Naive thymus-derived CD8-positive, alpha-beta T cell (primary cell): ENCODE measurements around the gene RPS27L. TPM values are rescaled to one million over a fixed set of nuclear protein-coding genes. Genes with fewer than 3 reads are reported as not detected.

Experiments used
- ATAC-seq, 2 donors: fragments of 150-1000 bp; cut with Tn5 transposase in 1 of 2; sonication (Bioruptor Pico), chemical (Tn5 transposase) in 1 of 2; 1 replicate in 1 of 2; 2 replicates in 1 of 2; pipeline ENCODE4 v1.10.0; 2021; ENCODE audit warnings: mild to moderate bottlenecking in 2 of 2, moderate library complexity in 2 of 2
- POLR2A ChIA-PET: fragments of 350-600 bp; sonication (Branson Sonifier 250); formaldehyde crosslinking; loops from one replicate; lab custom pipeline; 2021; ENCODE audit warnings: antibody characterized with exemption; lab: Charles Lee
- DNase-seq, 10 donors: peaks; one replicate each; pipeline versions ENCODE4 v3.0.0 to v3.0.0-alpha.2; 2020 to 2022
- H3K27ac Mint-ChIP-seq, 10 donors: one replicate each; pipeline ENCODE4 v1.8.0; 2020 to 2022; ENCODE audit warnings: mild to moderate bottlenecking in 10 of 10, mixed read lengths in 10 of 10, moderate library complexity in 4 of 10, inconsistent platforms in 1 of 10
- H3K27me3 Mint-ChIP-seq, 5 donors: one replicate each; pipeline ENCODE4 v1.8.0; 2021 to 2022; ENCODE audit warnings: mixed read lengths in 5 of 5
- H3K36me3 Mint-ChIP-seq, 3 donors: one replicate each; pipeline ENCODE4 v1.8.0; 2020 to 2022; ENCODE audit warnings: mixed read lengths in 3 of 3, mild to moderate bottlenecking in 2 of 3, inconsistent platforms in 1 of 3
- H3K4me1 Mint-ChIP-seq, 4 donors: one replicate each; pipeline ENCODE4 v1.8.0; 2021 to 2022; ENCODE audit warnings: mixed read lengths in 4 of 4
- H3K4me3 Mint-ChIP-seq, 10 donors: one replicate each; pipeline ENCODE4 v1.8.0; 2020 to 2022; ENCODE audit warnings: mild to moderate bottlenecking in 10 of 10, mixed read lengths in 10 of 10, moderate library complexity in 6 of 10, inconsistent platforms in 1 of 10
- H3K9me3 Mint-ChIP-seq, 9 donors: one replicate each; pipeline ENCODE4 v1.8.0; 2020 to 2022; ENCODE audit warnings: mixed read lengths in 9 of 9, mild to moderate bottlenecking in 3 of 9, inconsistent platforms in 1 of 9, moderate library complexity in 1 of 9
- polyA plus RNA-seq, 3 donors: library from polyadenylated mRNA; unstranded; fragments of 300-500 nt; fragmentation: Illumina TruSeq; gene quantifications; one replicate each; pipeline ENCODE4 v1.2.3, GENCODE V29; 2021
- total RNA-seq, 8 experiments: library from RNA in 2 of 8; stranded (reverse) in 2 of 8; gene quantifications; one replicate each; pipeline ENCODE4 v1.2.3 and lab custom pipeline; 2021 to 2026

RPS27L gene
- total and polyA plus RNA-seq, 5 experiments from 2014 or later = 139 to 221 (median 143) TPM

DNA sequence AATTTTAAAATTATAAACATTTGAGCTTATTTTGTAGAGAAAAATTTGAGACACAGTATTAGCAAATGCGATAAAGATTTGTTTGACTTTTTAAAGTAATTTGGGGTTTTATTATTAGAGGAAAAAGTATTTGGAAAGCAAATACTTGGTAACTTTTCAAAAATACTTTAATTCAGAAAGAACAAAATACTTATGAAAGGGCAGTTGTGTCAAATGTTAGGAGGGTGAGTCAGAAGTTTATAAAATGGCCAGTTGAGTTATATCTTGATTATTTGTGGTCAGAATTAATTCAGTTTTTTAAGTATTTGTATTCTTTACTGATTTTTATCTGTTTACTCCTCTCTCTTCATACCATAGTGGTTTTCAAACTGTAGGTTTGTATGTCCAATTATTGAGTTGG, 23.5 kb downstream of the RPS27L start:
- H3K9me3 Mint-ChIP-seq = no peaks in the 10 kb centered on the region
- H3K4me3 Mint-ChIP-seq = no peak overlapping the region
- no peaks in the 10 kb centered on the region for H3K27me3 Mint-ChIP-seq
- DNase-seq (no peak), ATAC-seq (no peak)
- peaks cover 0 to 33% (median 6%) of the 10 kb centered on the region in 3 donors for H3K36me3 Mint-ChIP-seq
- peaks cover 0 to 12% (median under 1%) of the 10 kb centered on the region in 4 donors for H3K4me1 Mint-ChIP-seq
- POLR2A ChIA-PET = interaction anchor here (0.6 kb wide), 1 partner anchor 27 kb away, joined by 4 read pairs; no protein-coding TSS in a partner anchor
- no peak overlapping the region for H3K27ac Mint-ChIP-seq

DNA sequence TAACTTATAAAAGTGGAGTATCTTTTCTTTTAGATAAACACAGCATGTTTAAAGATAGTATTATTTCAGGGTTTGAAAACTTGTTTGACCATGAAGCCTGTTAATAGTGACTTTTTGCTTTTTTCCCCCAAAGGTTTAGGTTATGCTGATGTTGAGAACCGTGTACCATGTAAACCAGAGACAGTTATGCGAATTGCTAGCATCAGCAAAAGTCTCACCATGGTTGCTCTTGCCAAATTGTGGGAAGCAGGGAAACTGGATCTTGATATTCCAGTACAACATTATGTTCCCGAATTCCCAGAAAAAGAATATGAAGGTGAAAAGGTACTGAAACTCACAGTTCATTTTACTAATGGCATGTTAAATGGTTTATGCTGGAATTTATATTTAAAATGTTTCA, 30.6 kb downstream of the RPS27L start:
- no peaks in the 10 kb centered on the region for H3K9me3 Mint-ChIP-seq
- no peak for DNase-seq
- POLR2A ChIA-PET = no interaction called here
- no peak overlapping the region for H3K4me3 Mint-ChIP-seq
- H3K27ac Mint-ChIP-seq = no peak overlapping the region
- H3K4me1 Mint-ChIP-seq = peaks cover 1 to 13% (median 9%) of the 10 kb centered on the region in 4 donors
- H3K36me3 Mint-ChIP-seq = peaks cover 5 to 45% (median 16%) of the 10 kb centered on the region in 3 donors
- no peak for ATAC-seq
- H3K27me3 Mint-ChIP-seq = no peaks in the 10 kb centered on the region

DNA sequence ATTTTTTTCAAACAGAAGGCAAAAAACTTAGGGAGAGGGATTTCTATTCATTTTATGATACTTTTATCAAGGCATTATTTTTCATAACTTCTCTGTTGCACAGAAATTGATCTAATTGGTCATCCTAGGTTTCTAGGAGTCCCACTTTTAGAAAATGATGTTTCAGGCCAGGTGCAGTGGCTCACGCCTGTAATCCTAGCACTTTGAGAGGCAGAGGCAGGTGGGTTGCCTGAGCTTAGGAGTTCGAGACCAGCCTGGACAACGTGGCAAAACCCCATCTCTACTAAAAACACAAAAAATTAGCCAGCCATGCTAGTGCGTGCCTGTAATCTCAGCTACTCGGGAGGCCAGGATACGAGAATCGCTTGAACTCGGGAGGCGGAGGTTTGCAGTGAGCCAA, 32.8 kb downstream of the RPS27L start:
- Mint-ChIP-seq H3K36me3 (peaks cover 13 to 29% (median 14%) of the 10 kb centered on the region in 3 donors), H3K27me3 (no peaks in the 10 kb centered on the region), H3K4me1 (peaks cover 7 to 18% (median 16%) of the 10 kb centered on the region in 4 donors), H3K27ac (no peak overlapping the region), H3K9me3 (peaks cover under 1 to 15% (median 9%) of the 10 kb centered on the region in 9 donors), H3K4me3 (no peak overlapping the region)
- POLR2A ChIA-PET = interaction anchor here (0.8 kb wide), 1 partner anchor 129 kb away, joined by 3 read pairs; no protein-coding TSS in a partner anchor
- DNase-seq = no peak
- no peak for ATAC-seq

- POLR2A ChIA-PET = interaction anchor here (1.2 kb wide), 1 partner anchor 35 kb away, joined by 4 read pairs; the partner anchor contains the start of gene RPS27L
- Mint-ChIP-seq H3K27me3 (no peaks in the 10 kb centered on the region), H3K9me3 (peaks cover 5 to 18% (median 10%) of the 10 kb centered on the region in 9 donors)
These were observed 35.0 kb downstream of the RPS27L start for GRCh38 chr15:63122002-63122875.

GRCh38 chr15:63121382-63122001, 35.8 kb downstream of the RPS27L start, which contains the start of gene LACTB:
Gene LACTB, plus strand, starts transcription at chr15:63121861. Its CDS starts 11 bp downstream, at chr15:63121872.
- peaks cover 8 to 14% (median 9%) of the 10 kb centered on the region in 3 donors for H3K36me3 Mint-ChIP-seq
- ATAC-seq (peak; percentile 92 to 94), DNase-seq (peak; percentile 68 to 86 (median 74))
- peak within 1 kb of the TSS; percentile 19 to 96 (median 92) for H3K27ac Mint-ChIP-seq
- H3K4me1 Mint-ChIP-seq = peaks cover 7 to 18% (median 16%) of the 10 kb centered on the region in 4 donors
- H3K9me3 Mint-ChIP-seq = peaks cover 5 to 18% (median 10%) of the 10 kb centered on the region in 9 donors
- peak within 1 kb of the TSS; percentile 77 to 100 (median 92) for H3K4me3 Mint-ChIP-seq
- H3K27me3 Mint-ChIP-seq = no peaks in the 10 kb centered on the region
- POLR2A ChIA-PET = interaction anchor here (0.7 to 1.2 kb wide), 2 partner anchors 36 to 712 kb away, joined by 4 read pairs; partner anchors contain the start of genes HERC1 and RPS27L

More at GRCh38 chr15:63122002-63122875, 35.0 kb downstream of the RPS27L start:
- DNase-seq (peak; percentile 47 to 81 (median 68)), ATAC-seq (peak; percentile 71 to 74)
- Mint-ChIP-seq H3K27ac (peak overlapping the region in 9 of 10 donors; percentile 19 to 96 (median 90)), H3K36me3 (peaks cover 11 to 17% (median 16%) of the 10 kb centered on the region in 3 donors), H3K4me1 (peaks cover 7 to 18% (median 16%) of the 10 kb centered on the region in 4 donors), H3K4me3 (peak overlapping the region; percentile 77 to 96 (median 91))

- Mint-ChIP-seq H3K4me3 (no peak overlapping the region), H3K27me3 (no peaks in the 10 kb centered on the region), H3K36me3 (peaks cover 2 to 14% (median 6%) of the 10 kb centered on the region in 3 donors), H3K27ac (no peak overlapping the region), H3K4me1 (peaks cover 7 to 17% (median 14%) of the 10 kb centered on the region in 4 donors), H3K9me3 (peaks cover 5 to 18% (median 10%) of the 10 kb centered on the region in 9 donors)
- no peak for DNase-seq
- POLR2A ChIA-PET = no interaction called here
- ATAC-seq = no peak
These were observed 38.4 kb downstream of the RPS27L start for GRCh38 chr15:63118854-63119253.

GRCh38 chr15:63114465-63114864, 42.8 kb downstream of the RPS27L start:
- no peak for ATAC-seq
- Mint-ChIP-seq H3K27ac (no peak overlapping the region), H3K36me3 (peaks cover 0 to 4% (median 3%) of the 10 kb centered on the region in 3 donors), H3K27me3 (no peaks in the 10 kb centered on the region), H3K9me3 (peaks cover 0 to 7% (median 3%) of the 10 kb centered on the region in 9 donors), H3K4me1 (no peaks in the 10 kb centered on the region), H3K4me3 (no peak overlapping the region)
- DNase-seq = no peak
- POLR2A ChIA-PET = no interaction called here

DNA sequence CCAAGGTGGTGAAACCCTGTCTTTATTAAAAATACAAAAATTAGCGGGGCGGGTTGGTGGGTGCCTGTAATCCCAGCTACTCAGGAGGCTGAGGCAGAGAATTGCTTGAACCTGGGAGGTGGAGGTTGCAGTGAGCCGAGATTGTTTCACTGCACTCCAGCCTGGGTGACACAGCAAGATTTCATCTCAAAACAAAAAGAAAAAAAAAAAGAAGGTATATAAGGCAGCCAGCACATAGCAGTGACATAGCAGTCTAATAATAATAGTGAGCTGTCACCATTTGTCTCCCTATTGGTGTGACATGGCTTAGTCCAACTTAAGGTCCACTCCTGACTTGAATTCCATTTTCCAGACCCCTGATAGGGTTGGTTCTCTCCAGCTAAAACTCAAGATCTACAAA, 44.4 kb downstream of the RPS27L start:
- H3K27me3 Mint-ChIP-seq = peaks cover 0 to 5% (median 0%) of the 10 kb centered on the region in 5 donors
- H3K36me3 Mint-ChIP-seq = no peaks in the 10 kb centered on the region
- POLR2A ChIA-PET = no interaction called here
- no peak overlapping the region for H3K27ac Mint-ChIP-seq
- ATAC-seq = no peak
- no peaks in the 10 kb centered on the region for H3K4me1 Mint-ChIP-seq
- no peak overlapping the region for H3K4me3 Mint-ChIP-seq
- DNase-seq = no peak
- no peaks in the 10 kb centered on the region for H3K9me3 Mint-ChIP-seq

DNA sequence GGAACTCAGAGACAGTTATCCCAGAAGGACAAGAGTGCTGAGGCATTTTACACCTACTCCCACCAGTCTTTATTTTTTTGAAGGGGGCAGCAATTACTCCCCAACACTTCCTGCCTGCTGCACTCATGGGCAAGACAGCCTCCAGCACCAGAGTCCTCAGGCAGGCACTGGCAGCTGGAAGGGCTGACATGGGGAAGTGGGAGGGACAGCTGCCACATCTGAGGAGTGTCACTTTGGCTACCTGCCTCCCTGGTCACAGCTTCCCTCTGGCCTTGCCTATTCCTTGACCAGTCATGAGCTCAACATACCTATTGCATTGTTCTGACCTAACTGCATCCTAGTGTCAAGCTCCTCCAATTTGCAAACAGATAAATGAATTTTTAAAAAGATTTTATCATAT, 45.8 kb downstream of the RPS27L start:
- peaks cover 0 to 9% (median 0%) of the 10 kb centered on the region in 5 donors for H3K27me3 Mint-ChIP-seq
- H3K9me3 Mint-ChIP-seq = peaks cover 0 to 2% (median 0%) of the 10 kb centered on the region in 9 donors
- DNase-seq = no peak
- POLR2A ChIA-PET = no interaction called here
- H3K27ac Mint-ChIP-seq = no peak overlapping the region
- no peak overlapping the region for H3K4me3 Mint-ChIP-seq
- no peak for ATAC-seq
- H3K4me1 Mint-ChIP-seq = no peaks in the 10 kb centered on the region
- H3K36me3 Mint-ChIP-seq = no peaks in the 10 kb centered on the region

DNA sequence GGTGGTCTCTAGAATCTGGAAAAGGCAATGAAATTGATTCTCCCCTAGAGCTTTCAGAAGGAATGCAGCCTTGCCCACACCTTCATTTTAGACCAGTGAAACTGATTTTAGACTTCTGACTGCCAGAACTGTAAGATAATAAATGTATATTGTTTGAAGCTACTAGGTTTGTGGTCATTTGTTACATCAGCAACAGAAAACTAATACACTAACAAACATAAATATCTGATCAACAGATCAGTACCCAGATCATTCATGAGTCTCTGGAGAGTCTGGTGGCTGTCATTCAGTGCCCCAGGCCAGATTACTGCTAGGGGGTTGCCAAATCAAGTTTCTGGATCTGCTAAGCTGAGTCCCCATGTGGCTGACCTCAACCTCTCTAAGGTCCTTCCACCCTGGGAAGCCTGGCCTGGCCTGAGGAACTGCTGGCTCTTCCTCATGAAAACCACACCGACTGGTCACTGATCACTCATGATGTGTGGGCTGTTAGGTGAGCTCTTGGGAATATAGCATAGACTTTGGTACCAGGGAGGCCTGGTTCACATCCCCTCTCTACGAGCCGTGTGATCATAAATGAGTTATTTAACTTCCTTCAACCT, 46.8 kb downstream of the RPS27L start:
- no peaks in the 10 kb centered on the region for H3K4me1 Mint-ChIP-seq
- POLR2A ChIA-PET = no interaction called here
- no peaks in the 10 kb centered on the region for H3K36me3 Mint-ChIP-seq
- no peak for DNase-seq
- no peak for ATAC-seq
- H3K9me3 Mint-ChIP-seq = peaks cover 0 to 2% (median 0%) of the 10 kb centered on the region in 9 donors
- H3K27me3 Mint-ChIP-seq = peaks cover 0 to 15% (median 4%) of the 10 kb centered on the region in 5 donors
- no peak overlapping the region for H3K27ac Mint-ChIP-seq
- H3K4me3 Mint-ChIP-seq = no peak overlapping the region

DNA sequence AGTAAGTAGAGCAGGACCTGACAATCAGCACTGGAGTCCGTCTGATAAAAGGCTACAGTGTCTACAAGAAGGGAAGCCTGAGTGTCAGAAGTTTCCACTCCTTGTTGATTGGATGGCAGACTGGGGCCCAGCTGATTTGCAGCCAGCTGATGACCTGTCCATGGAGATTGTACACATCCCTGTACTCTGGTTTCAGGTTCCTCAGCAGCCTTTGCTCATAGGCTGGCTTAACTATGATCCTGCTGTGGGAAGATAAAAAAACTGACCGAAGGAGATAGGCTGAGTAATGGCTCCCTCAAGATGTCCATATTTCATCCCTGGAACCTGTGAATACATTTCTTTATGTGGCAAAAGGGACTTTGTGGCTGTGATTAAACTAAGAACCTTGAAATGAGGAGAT, 47.4 kb downstream of the RPS27L start:
- POLR2A ChIA-PET = no interaction called here

DNA sequence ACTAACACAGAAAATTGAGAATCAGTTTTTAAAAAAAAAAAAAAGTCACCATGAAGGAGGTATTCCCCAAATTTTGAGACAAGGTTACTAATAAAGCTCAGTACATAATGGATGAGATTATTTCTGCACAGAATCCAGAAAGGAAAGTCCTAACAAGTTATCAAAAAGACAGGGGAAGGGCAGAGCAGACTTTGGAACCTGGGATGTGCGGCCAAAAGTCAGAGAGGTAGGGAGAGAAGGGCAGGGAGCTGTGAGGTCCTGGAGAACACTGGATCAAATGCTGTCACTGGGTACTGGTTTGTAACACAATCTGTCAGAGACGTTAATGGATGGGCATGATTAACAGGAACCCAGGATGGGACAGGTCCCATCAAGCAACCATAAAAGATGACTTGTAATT, 47.8 kb downstream of the RPS27L start:
- H3K9me3 Mint-ChIP-seq = peaks cover 0 to 2% (median 0%) of the 10 kb centered on the region in 9 donors
- POLR2A ChIA-PET = no interaction called here
- H3K4me1 Mint-ChIP-seq = no peaks in the 10 kb centered on the region
- ATAC-seq = no peak
- peaks cover 0 to 5% (median 0%) of the 10 kb centered on the region in 3 donors for H3K36me3 Mint-ChIP-seq
- no peak overlapping the region for H3K27ac Mint-ChIP-seq
- peaks cover 0 to 17% (median 8%) of the 10 kb centered on the region in 5 donors for H3K27me3 Mint-ChIP-seq
- H3K4me3 Mint-ChIP-seq = no peak overlapping the region
- no peak for DNase-seq

More for the DNA sequence above, 47.4 kb downstream of the RPS27L start:
- Mint-ChIP-seq H3K27me3 (peaks cover 0 to 17% (median 6%) of the 10 kb centered on the region in 5 donors), H3K9me3 (peaks cover 0 to 2% (median 0%) of the 10 kb centered on the region in 9 donors), H3K4me1 (no peaks in the 10 kb centered on the region), H3K36me3 (peaks cover 0 to 4% (median 0%) of the 10 kb centered on the region in 3 donors), H3K27ac (no peak overlapping the region), H3K4me3 (no peak overlapping the region)
- ATAC-seq = no peak
- no peak for DNase-seq
